ENCODE data around the gene NCOR2. TPM values are rescaled to one million over a fixed set of nuclear protein-coding genes. Genes with fewer than 3 reads are reported as not detected.

The NCOR2 gene
- total and polyA plus RNA-seq, 10 of the 15 experiments (the other 5 are each of a cell fraction or from before 2014, with no cell fraction given), result 0.43 to 179 (median 14.9) TPM

DNA sequence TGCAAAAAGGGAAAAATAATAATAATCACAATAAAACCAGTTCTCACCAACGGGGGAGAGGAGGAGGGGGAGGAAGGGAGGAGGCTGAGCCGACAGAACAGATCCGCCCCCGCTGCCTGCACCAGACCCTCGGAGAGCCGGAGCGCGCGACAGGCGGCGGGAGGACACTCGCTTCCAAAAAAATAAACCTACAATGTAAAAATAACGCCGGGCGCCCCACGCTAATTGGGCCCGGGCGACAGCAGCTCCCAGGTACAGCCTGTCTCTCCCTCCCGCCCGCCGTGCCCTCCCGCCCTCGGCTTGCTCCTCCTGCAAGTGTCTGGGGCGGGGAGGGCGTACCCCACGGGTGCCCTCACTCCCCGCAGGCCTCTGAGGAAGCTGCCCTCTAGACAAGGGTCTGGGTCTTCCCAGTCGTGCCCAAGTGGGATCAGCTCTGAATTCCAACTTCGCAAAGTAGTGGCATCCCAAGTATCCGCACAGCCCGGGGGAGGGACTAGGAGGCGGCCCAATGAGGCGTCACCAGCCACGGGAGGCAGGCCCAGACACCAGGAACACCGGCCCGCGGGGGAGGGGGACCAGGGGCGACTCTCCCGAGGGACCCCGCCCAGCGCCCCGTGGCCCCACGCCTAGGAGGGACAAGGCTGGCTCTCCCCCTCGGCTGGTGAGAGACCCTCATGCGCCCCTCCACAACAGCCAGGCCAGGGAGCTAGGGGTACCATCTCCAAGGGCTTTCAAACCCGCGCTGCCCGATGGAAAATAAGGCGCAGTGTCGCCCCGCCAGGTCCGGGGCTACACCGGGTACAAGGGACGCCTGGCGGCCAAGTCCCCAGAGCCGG, 1.0 kb downstream of the NCOR2 start (continued):
- TF ChIP-seq MYB (IDR thresholded peaks at IDR 0.05; ENCODE audit: borderline replicate concordance, low read depth, low read length), result no peak
- TF ChIP-seq, protein P1, sequence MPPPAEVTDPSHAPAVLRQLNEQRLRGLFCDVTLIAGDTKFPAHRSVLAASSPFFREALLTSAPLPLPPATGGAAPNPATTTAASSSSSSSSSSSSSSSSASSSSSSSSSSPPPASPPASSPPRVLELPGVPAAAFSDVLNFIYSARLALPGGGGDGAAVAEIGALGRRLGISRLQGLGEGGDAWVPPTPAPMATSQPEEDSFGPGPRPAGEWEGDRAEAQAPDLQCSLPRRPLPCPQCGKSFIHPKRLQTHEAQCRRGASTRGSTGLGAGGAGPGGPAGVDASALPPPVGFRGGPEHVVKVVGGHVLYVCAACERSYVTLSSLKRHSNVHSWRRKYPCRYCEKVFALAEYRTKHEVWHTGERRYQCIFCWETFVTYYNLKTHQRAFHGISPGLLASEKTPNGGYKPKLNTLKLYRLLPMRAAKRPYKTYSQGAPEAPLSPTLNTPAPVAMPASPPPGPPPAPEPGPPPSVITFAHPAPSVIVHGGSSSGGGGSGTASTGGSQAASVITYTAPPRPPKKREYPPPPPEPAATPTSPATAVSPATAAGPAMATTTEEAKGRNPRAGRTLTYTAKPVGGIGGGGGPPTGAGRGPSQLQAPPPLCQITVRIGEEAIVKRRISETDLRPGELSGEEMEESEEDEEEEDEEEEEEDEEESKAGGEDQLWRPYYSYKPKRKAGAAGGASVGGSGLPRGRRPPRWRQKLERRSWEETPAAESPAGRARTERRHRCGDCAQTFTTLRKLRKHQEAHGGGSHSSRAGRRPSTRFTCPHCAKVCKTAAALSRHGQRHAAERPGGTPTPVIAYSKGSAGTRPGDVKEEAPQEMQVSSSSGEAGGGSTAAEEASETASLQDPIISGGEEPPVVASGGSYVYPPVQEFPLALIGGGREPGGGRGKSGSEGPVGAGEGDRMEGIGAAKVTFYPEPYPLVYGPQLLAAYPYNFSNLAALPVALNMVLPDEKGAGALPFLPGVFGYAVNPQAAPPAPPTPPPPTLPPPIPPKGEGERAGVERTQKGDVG (CRISPR knock-in tag; IDR thresholded peaks at IDR 0.05), result no peak
- TF ChIP-seq, protein P2, sequence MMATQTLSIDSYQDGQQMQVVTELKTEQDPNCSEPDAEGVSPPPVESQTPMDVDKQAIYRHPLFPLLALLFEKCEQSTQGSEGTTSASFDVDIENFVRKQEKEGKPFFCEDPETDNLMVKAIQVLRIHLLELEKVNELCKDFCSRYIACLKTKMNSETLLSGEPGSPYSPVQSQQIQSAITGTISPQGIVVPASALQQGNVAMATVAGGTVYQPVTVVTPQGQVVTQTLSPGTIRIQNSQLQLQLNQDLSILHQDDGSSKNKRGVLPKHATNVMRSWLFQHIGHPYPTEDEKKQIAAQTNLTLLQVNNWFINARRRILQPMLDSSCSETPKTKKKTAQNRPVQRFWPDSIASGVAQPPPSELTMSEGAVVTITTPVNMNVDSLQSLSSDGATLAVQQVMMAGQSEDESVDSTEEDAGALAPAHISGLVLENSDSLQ (IDR thresholded peaks at IDR 0.05), result no peak
- TF ChIP-seq MTA3 (IDR thresholded peaks at IDR 0.05; ENCODE audit: borderline replicate concordance, low read length), result no peak
- TF ChIP-seq, protein P3, sequence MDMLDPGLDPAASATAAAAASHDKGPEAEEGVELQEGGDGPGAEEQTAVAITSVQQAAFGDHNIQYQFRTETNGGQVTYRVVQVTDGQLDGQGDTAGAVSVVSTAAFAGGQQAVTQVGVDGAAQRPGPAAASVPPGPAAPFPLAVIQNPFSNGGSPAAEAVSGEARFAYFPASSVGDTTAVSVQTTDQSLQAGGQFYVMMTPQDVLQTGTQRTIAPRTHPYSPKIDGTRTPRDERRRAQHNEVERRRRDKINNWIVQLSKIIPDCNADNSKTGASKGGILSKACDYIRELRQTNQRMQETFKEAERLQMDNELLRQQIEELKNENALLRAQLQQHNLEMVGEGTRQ (IDR thresholded peaks at IDR 0.05; ENCODE audit: borderline replicate concordance, low read depth, low read length), result no peak
- TF ChIP-seq, protein P4, sequence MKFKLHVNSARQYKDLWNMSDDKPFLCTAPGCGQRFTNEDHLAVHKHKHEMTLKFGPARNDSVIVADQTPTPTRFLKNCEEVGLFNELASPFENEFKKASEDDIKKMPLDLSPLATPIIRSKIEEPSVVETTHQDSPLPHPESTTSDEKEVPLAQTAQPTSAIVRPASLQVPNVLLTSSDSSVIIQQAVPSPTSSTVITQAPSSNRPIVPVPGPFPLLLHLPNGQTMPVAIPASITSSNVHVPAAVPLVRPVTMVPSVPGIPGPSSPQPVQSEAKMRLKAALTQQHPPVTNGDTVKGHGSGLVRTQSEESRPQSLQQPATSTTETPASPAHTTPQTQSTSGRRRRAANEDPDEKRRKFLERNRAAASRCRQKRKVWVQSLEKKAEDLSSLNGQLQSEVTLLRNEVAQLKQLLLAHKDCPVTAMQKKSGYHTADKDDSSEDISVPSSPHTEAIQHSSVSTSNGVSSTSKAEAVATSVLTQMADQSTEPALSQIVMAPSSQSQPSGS (IDR thresholded peaks at IDR 0.05; ENCODE audit: low read length), result no peak
- TF ChIP-seq, protein P5, sequence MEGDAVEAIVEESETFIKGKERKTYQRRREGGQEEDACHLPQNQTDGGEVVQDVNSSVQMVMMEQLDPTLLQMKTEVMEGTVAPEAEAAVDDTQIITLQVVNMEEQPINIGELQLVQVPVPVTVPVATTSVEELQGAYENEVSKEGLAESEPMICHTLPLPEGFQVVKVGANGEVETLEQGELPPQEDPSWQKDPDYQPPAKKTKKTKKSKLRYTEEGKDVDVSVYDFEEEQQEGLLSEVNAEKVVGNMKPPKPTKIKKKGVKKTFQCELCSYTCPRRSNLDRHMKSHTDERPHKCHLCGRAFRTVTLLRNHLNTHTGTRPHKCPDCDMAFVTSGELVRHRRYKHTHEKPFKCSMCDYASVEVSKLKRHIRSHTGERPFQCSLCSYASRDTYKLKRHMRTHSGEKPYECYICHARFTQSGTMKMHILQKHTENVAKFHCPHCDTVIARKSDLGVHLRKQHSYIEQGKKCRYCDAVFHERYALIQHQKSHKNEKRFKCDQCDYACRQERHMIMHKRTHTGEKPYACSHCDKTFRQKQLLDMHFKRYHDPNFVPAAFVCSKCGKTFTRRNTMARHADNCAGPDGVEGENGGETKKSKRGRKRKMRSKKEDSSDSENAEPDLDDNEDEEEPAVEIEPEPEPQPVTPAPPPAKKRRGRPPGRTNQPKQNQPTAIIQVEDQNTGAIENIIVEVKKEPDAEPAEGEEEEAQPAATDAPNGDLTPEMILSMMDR (IDR thresholded peaks at IDR 0.05 in 2 of 3, conservative IDR thresholded peaks at IDR 0.05 in 1 of 3; ENCODE audit: control insufficient read depth in 2 of 3, extremely low read depth in 1 of 3, insufficient read depth in 1 of 3, low read depth in 3 of 3, low read length in 3 of 3), result 0 out of 6 replicates have a peak, but pooled peaks of 1 of the 3 experiments have one; percentile 8
- TF ChIP-seq DPF2 (IDR thresholded peaks at IDR 0.05), result no peak
- no peak for TF ChIP-seq TARDBP (IDR thresholded peaks at IDR 0.05; ENCODE audit: borderline replicate concordance)
- TF ChIP-seq, protein P6, sequence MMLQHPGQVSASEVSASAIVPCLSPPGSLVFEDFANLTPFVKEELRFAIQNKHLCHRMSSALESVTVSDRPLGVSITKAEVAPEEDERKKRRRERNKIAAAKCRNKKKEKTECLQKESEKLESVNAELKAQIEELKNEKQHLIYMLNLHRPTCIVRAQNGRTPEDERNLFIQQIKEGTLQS (IDR thresholded peaks at IDR 0.05; ENCODE audit: borderline replicate concordance, extremely low read depth, low read depth, low read length), result no peak
- TF ChIP-seq SIX5 (IDR thresholded peaks at IDR 0.05; ENCODE audit: low read depth, low read length, severe bottlenecking), result no peak
- TF ChIP-seq, protein P7, sequence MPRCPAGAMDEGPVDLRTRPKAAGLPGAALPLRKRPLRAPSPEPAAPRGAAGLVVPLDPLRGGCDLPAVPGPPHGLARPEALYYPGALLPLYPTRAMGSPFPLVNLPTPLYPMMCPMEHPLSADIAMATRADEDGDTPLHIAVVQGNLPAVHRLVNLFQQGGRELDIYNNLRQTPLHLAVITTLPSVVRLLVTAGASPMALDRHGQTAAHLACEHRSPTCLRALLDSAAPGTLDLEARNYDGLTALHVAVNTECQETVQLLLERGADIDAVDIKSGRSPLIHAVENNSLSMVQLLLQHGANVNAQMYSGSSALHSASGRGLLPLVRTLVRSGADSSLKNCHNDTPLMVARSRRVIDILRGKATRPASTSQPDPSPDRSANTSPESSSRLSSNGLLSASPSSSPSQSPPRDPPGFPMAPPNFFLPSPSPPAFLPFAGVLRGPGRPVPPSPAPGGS (IDR thresholded peaks at IDR 0.05; ENCODE audit: borderline replicate concordance, insufficient read depth, low read depth, low read length, poor library complexity, severe bottlenecking), result no peak
- no peak for TF ChIP-seq RUNX3 (IDR thresholded peaks at IDR 0.05; ENCODE audit: low read length)
- no peak for TF ChIP-seq ZNF24 (IDR thresholded peaks at IDR 0.05)
